LoVo (cell line): ENCODE results near the gene DNAH17.

ENCODE experiments used
- DNase-seq: peaks from one replicate; pipeline ENCODE4 v3.0.0-alpha.2; 2016; ENCODE audit warnings: low spot score

The DNAH17 gene

GRCh38 chr17:78602246-78602645 is 25.1 kb upstream of the DNAH17 start:
- DNase-seq, result no peak

- no peak for DNase-seq
These were observed 24.5 kb upstream of the DNAH17 start for GRCh38 chr17:78601577-78602190.

GRCh38 chr17:78600181-78600721 is 23.1 kb upstream of the DNAH17 start:
- no peak for DNase-seq

GRCh38 chr17:78599419-78599818 is 22.2 kb upstream of the DNAH17 start:
- DNase-seq, result no peak

GRCh38 chr17:78598013-78598471 is 20.8 kb upstream of the DNAH17 start:
- no peak for DNase-seq

- no peak for DNase-seq
These were observed 19.9 kb upstream of the DNAH17 start for GRCh38 chr17:78596871-78597764.

DNA sequence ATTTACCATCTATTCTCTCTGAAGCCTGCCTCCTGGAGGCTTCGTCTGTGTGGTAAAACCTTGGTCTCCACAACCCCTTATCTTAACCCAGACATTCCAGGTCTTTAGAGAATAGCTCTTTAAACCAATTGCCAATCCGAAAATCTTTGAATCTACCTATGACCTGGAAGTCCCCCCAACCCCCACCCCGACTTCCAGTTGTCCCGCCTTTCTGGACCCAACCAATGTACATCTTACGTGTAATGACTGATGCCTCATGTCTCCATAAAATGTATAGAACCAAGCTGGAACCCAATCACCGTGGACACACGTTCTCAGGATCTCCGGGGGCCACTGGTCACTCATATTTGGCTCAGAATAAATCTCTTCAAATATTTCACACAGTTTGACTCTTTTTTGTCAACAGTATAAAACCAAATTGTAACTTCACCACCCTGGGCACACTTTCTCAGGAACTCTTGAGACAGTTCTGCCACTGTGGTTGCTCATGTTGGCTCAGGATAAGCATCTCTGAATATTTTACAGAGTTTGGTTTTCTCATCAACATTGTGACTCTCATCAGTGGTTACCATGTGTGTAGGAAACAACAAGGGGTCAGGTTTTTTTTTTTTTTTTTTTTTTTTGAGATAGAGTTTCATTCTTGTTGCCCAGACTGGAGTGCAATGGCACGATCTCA is 18.1 kb upstream of the DNAH17 start:
- DNase-seq, result no peak

DNA sequence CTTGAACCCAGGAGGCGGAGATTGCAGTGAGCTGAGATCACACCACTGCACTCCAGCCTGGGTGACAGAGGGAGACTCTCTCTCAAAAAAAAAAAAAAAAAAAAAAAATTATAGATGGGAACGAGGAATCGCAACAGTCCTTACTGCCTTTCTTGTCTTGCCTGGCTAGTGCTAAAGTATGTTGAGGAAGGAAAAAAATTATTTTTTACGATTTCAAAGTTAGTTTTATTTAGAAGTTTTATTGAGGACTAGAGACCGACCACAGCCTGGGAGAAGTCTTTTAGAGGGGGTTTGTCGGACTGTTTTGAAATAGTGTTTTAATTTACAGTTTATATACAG is 15.8 kb upstream of the DNAH17 start:
- no peak for DNase-seq

DNA sequence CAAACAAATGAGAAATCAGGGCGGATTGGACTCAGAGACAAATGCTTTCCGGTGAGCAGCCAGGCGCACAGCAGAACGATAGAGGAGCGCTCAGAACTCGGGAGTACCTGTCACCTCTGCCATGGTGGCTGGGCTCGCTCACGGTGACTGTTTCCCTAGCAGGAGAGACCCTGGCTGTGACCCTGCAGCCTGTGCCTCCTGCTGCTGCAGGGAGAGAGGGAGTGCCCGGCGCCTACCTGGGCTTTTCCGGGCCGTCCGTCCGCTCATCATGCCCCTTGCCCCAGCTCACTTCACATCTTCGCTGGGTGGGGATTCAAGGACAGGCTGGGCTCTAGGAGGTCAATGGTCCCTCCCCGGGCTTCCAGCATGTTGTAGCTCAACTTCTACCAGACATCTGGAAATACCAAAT is 14.1 kb upstream of the DNAH17 start:
- no peak for DNase-seq

- DNase-seq, result no peak
These were observed 12.7 kb upstream of the DNAH17 start for GRCh38 chr17:78589885-78590284.

DNA sequence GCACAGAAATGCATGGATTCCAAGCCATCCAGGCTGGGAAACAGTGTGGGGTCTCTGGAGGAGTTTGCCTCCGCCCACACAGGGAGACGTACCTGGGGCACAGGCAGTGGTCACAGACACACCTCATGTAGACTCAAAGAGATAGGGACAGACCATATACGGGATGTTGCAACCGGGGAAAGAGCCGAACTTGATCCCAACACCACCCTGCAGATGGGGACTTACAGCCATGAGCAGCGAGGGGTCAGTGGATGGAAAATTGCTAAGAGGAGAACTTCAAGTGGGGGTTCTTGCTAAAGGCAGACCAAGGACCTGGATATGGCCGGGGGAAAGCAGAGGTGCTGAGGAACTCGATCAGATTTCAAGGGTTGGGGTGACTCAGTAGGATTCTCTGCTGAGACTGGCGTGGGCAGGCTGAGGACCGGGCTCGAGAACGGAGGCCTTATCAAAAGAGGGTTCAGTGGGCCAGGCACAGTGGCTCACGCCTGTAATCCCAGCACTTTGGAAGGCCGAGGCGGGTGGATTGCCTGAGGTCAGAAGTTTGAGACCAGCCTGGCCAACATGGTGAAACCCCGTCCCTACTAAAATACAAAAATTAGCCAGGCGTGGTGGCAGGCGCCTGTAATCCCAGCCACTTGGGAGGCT is 12.0 kb upstream of the DNAH17 start:
- no peak for DNase-seq

DNA sequence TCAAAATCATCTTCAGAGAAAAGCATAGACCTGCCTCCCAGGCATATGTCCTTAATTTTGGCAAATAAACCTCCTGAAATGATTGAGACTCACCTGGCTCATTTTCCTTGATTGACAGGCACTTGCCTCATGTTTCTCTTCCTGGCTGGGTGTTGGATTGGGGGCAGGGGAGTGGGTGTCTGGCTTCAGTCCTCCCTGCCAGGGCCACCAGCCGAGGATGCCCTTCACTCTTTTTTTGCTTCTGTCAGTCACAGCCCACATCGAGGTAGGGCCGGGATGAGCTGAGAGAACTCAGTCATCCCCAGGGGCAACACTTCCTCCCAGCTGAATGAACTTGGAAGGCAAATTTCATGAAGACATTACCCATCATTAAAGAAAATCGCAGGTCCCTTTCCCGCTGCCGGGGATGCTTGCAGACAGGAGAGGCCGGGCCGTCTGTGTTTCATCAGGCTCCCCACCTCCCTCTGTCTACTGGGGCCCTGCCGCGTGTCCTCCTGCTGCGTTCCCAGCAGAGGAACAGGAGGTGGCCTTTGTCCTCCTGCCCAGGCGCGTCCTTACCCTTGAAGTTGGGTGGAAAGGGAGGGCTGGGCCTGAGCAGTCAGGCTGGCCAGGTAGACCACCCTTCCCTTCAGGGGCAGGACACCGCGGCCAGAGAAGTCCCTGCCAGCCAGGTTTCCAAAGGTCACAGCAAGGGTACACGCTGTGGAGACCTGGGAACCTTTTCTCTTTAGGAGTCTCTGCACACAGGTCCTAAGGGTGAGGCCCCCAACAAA is 11.2 kb upstream of the DNAH17 start:
- DNase-seq, result no peak

DNA sequence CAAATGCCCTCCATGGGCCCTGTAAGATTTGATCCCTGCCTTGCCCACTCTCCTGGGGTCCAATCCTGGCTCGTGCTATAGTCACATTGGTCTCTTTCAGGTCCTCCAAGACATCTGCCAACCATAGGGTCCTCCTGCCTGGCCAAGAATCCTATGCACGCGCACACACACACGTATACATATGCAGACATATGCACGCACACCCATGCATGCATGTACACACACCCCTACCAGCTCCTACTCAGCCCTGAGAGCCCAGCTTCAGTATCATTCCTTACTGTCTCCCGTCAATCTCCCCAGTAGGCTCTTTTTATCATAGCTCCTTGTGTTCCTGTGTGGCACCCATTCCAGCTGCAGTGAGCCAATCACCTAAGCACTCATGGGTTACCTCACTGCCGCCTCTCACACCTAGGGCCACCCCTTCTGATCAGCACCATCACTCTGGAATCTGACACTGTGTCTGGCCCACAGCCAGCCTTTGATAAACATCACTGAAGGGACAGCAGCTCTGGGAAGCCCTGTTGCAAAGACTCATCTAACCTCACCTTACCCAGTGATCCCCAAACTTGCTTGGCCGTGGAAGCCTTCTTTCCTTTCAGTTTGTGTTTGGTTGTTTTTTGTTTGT is 7.9 kb upstream of the DNAH17 start:
- DNase-seq, result no peak

- DNase-seq, result no peak
These were observed 5.9 kb upstream of the DNAH17 start for GRCh38 chr17:78583091-78583490.

- no peak for DNase-seq
These were observed 4.1 kb upstream of the DNAH17 start for GRCh38 chr17:78581304-78581703.

DNA sequence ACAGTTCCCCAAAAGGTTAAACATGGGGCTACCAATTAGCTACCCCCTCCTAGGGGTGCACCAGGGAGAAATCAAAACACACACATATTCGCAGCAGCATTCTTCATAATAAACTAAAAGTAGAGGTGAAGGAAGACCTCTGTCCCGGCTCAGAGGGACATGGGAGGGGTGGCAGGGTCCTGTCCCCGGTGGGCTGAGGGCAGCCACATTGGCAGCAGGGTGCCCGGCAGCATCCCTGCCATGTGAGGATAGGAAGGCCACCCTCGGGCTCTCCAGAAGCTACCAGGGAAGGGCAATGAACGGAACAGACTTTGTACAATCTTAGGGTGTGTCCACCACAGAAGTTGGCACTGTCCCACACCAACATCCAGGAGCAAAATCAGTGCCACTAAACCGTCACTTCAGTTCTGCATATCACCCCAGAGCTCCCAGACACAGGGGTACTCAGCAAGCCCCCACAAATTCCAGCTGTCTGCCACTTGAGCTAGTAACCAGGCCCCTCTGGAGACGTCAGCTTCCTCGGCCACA is 3.1 kb upstream of the DNAH17 start:
- DNase-seq, result peak; percentile 7

- no peak for DNase-seq
These were observed 645 bp downstream of the DNAH17 start for GRCh38 chr17:78576389-78577112.

DNA sequence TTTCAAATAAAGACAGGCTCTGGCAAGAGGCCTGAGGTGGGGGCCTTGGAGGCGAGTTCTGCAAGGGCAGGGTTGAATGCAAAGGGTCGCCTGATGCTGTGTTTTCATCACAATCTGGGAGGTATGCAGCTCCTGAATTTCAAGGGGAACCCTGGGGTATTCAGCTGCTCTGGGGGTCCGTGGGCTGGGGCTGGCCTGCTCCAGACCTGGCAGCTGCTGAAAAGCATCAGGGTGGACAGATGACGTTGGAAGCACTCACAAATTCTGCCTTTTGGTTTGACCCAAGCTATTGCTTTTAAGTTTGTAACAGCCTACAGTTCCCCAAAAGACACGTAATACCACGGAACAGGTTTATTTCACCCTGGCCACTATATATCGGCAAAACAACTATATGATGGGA is 1.3 kb downstream of the DNAH17 start:
- no peak for DNase-seq

DNA sequence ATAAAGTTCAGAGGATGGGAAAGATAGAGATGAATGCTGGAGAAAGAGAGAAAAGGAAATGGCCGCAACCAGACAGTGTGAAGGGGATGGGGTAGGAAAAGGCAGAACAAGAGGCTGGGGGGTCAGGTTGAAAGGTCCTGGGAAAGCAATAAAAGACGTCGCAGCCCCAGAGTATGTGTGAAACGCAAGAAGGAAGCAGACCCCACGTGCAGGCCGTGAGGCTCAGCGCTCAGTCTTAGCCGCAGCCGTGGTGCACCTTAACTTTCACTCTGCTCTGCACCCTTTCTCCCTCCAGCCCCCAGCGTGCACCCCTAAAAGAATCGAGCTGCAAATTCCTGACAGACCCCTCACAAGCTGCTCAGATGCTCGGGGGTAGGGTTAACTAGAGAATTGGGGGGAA is 1.9 kb downstream of the DNAH17 start:
- no peak for DNase-seq

GRCh38 chr17:78573955-78574354 is 3.2 kb downstream of the DNAH17 start:
- DNase-seq, result no peak
